Liver (tissue), 9 donors: ENCODE measurements around the gene ELF2. TPM values are rescaled to one million over a fixed set of nuclear protein-coding genes. Genes with fewer than 3 reads are reported as not detected.

Source experiments
- DNase-seq: peaks from one replicate; pipeline ENCODE4 v3.0.0-alpha.2; 2017; ENCODE audit warnings: low spot score
- H3K27ac ChIP-seq, 2 donors: one replicate each; pipeline ENCODE4 v1.7.0; 2013; ENCODE audit warnings: inconsistent platforms in 2 of 2, low read length in 2 of 2, control low read depth in 1 of 2, low read depth in 1 of 2, mild to moderate bottlenecking in 1 of 2
- H3K27me3 ChIP-seq, 4 donors: one replicate each; pipeline versions ENCODE4 v1.6.1 to v1.7.0; 2013; ENCODE audit warnings: low read length in 3 of 4, inconsistent platforms in 1 of 4, mild to moderate bottlenecking in 1 of 4, moderate library complexity in 1 of 4; ENCODE audit not compliant: control insufficient read depth in 4 of 4, insufficient read depth in 4 of 4
- H3K36me3 ChIP-seq, 4 donors: one replicate each; pipeline versions ENCODE4 v1.6.1 to v1.7.0; 2013; ENCODE audit warnings: low read length in 3 of 4, mild to moderate bottlenecking in 3 of 4, low read depth in 1 of 4, moderate library complexity in 1 of 4; ENCODE audit not compliant: control insufficient read depth in 4 of 4, insufficient read depth in 3 of 4
- H3K4me1 ChIP-seq, 4 donors: one replicate each; pipeline versions ENCODE4 v1.6.1 to v1.7.0; 2013; ENCODE audit warnings: low read length in 3 of 4, mild to moderate bottlenecking in 3 of 4, moderate library complexity in 1 of 4; ENCODE audit not compliant: control insufficient read depth in 4 of 4, insufficient read depth in 4 of 4
- H3K4me3 ChIP-seq, 3 donors: one replicate each; pipeline versions ENCODE4 v1.6.1 to v1.7.0; 2013; ENCODE audit warnings: low read length in 3 of 3, control low read depth in 1 of 3, low read depth in 1 of 3, mild to moderate bottlenecking in 1 of 3
- H3K9ac ChIP-seq, 2 donors: one replicate each; pipeline ENCODE4 v1.7.0; 2013; ENCODE audit warnings: low read length in 2 of 2, mild to moderate bottlenecking in 2 of 2, moderate library complexity in 2 of 2, control low read depth in 1 of 2, low read depth in 1 of 2
- H3K9me3 ChIP-seq, 4 donors: one replicate each; pipeline versions ENCODE4 v1.6.1 to v1.7.0; 2013; ENCODE audit warnings: low read length in 3 of 4; ENCODE audit not compliant: control insufficient read depth in 4 of 4
- ATF3 ChIP-seq: IDR thresholded peaks from 2 replicates; pipeline ENCODE4 v1.6.1; 2016; ENCODE audit warnings: antibody characterized with exemption
- CTCF ChIP-seq: fragments of 150-350 bp; IDR thresholded peaks from 2 replicates; pipeline ENCODE4 v1.5.1; 2017; ENCODE audit warnings: improper control_type of control experiment, low read depth, low read length; ENCODE audit not compliant: missing input control
- EGR1 ChIP-seq, 2 donors: IDR thresholded peaks; 2 replicates each; pipeline ENCODE4 v1.6.1; 2016 to 2018; ENCODE audit warnings: antibody characterized with exemption in 2 of 2, low read depth in 2 of 2
- FOXA1 ChIP-seq: IDR thresholded peaks from 2 replicates; pipeline ENCODE4 v1.6.1; 2016; ENCODE audit warnings: antibody characterized with exemption
- FOXA2 ChIP-seq: IDR thresholded peaks from 2 replicates; pipeline ENCODE4 v1.6.1; 2016; ENCODE audit warnings: antibody characterized with exemption
- GABPA ChIP-seq, 2 donors: IDR thresholded peaks in 1 of 2; conservative IDR thresholded peaks in 1 of 2; 2 replicates each; pipeline ENCODE4 v1.6.1; 2016; ENCODE audit warnings: antibody characterized with exemption in 2 of 2, mild to moderate bottlenecking in 1 of 2, moderate library complexity in 1 of 2
- HNF4A ChIP-seq, 2 donors: conservative IDR thresholded peaks; 2 replicates each; pipeline ENCODE4 v1.6.1; 2016; ENCODE audit warnings: antibody characterized with exemption in 2 of 2, mild to moderate bottlenecking in 2 of 2
- MAX ChIP-seq: IDR thresholded peaks from 2 replicates; pipeline ENCODE4 v1.6.1; 2016; ENCODE audit warnings: antibody characterized with exemption
- NR2F2 ChIP-seq: IDR thresholded peaks from 2 replicates; pipeline ENCODE4 v1.6.1; 2016; ENCODE audit warnings: antibody characterized with exemption
- RAD21 ChIP-seq, 2 donors: IDR thresholded peaks; 2 replicates each; pipeline ENCODE4 v1.6.1; 2016; ENCODE audit warnings: antibody characterized with exemption in 2 of 2, mild to moderate bottlenecking in 2 of 2
- REST ChIP-seq: IDR thresholded peaks from 2 replicates; pipeline ENCODE4 v1.6.1; 2016; ENCODE audit warnings: antibody characterized with exemption, mild to moderate bottlenecking
- RXRA ChIP-seq, 2 donors: IDR thresholded peaks; 2 replicates each; pipeline ENCODE4 v1.6.1; 2017 to 2018; ENCODE audit warnings: antibody characterized with exemption in 2 of 2, mild to moderate bottlenecking in 1 of 2
- SP1 ChIP-seq: IDR thresholded peaks from 2 replicates; pipeline ENCODE4 v1.6.1; 2018; ENCODE audit warnings: antibody characterized with exemption, mild to moderate bottlenecking
- TAF1 ChIP-seq: conservative IDR thresholded peaks from 2 replicates; pipeline ENCODE4 v1.6.1; 2016; ENCODE audit warnings: antibody characterized with exemption, mild to moderate bottlenecking
- YY1 ChIP-seq: IDR thresholded peaks from 2 replicates; pipeline ENCODE4 v1.6.1; 2016; ENCODE audit warnings: antibody characterized with exemption, mild to moderate bottlenecking
- ZBTB33 ChIP-seq: IDR thresholded peaks from 2 replicates; pipeline ENCODE4 v1.6.1; 2016; ENCODE audit warnings: antibody characterized with exemption
- WGBS: extraction: QIAGEN DNeasy Blood & Tissue Kit; methylation state at CpG from one replicate; pipeline ENCODE4 v1.1.7; 2013; 5-methylcytosine and 5-hydroxymethylcytosine counted together
- polyA plus RNA-seq, 2 donors: library from polyadenylated mRNA; stranded (reverse) in 1 of 2; unstranded in 1 of 2; fragments of 200-250 nt in 1 of 2; fragments of >200 nt in 1 of 2; fragmentation: Nextera tagmentation in 1 of 2; extraction: Ambion mirVana in 1 of 2; gene quantifications; one replicate each; pipeline versions ENCODE4 v1.2.1 to v1.2.3, GENCODE V29; 2013 to 2015
- total RNA-seq, 2 donors: library from RNA; depleted of rRNA; stranded (reverse); fragments of >200 nt; gene quantifications; one replicate each; pipeline ENCODE4 v1.2.3, GENCODE V29; 2014
- donor health status: healthy.
- donor health status: healthy.
- donor health status: healthy.
- donor health status: healthy.
- donor health status: healthy.

ELF2 gene
- total and polyA plus RNA-seq, 4 donors, result 8.1 to 35.3 (median 24.1) TPM

GRCh38 chr4:139137763-139138162 lies 39.3 kb downstream of the ELF2 start:
- H3K27me3 ChIP-seq, result no peaks in the 10 kb centered on the region
- no peak for TF ChIP-seq REST
- no peak for TF ChIP-seq NR2F2
- no peak for TF ChIP-seq FOXA2
- TF ChIP-seq EGR1 (IDR thresholded peaks at IDR 0.05; ENCODE audit: low read depth in 2 of 2), result no peak
- TF ChIP-seq ZBTB33, result no peak
- no peak for TF ChIP-seq FOXA1
- peaks cover 0 to 7% (median 4%) of the 10 kb centered on the region in 4 donors for H3K4me1 ChIP-seq
- no peak overlapping the region for H3K9ac ChIP-seq
- DNase-seq, result no peak
- 94% methylated on average over 3 of the region's 3 CpGs for WGBS
- H3K4me3 ChIP-seq, result no peak overlapping the region
- H3K9me3 ChIP-seq, result no peaks in the 10 kb centered on the region
- H3K36me3 ChIP-seq, result peaks cover 0 to 5% (median 3%) of the 10 kb centered on the region in 4 donors
- no peak overlapping the region for H3K27ac ChIP-seq

GRCh38 chr4:139134403-139134802 lies 42.6 kb downstream of the ELF2 start:
- DNase-seq, result no peak
- H3K4me1 ChIP-seq, result no peaks in the 10 kb centered on the region
- peaks cover 0 to 5% (median 3%) of the 10 kb centered on the region in 4 donors for H3K36me3 ChIP-seq
- no peak overlapping the region for H3K4me3 ChIP-seq
- TF ChIP-seq NR2F2 (no peak), FOXA2 (no peak), SP1 (no peak), TAF1 (no peak), EGR1 (IDR thresholded peaks at IDR 0.05; ENCODE audit: low read depth in 2 of 2) (no peak), RXRA (IDR thresholded peaks at IDR 0.05) (no peak), CTCF (no peak), REST (no peak), ZBTB33 (no peak), FOXA1 (no peak), RAD21 (IDR thresholded peaks at IDR 0.05) (no peak), GABPA (IDR thresholded peaks at IDR 0.05 in 1 of 2, conservative IDR thresholded peaks at IDR 0.05 in 1 of 2) (no peak), ATF3 (no peak), HNF4A (conservative IDR thresholded peaks at IDR 0.05) (no peak), MAX (no peak), YY1 (no peak)
- H3K9ac ChIP-seq, result no peak overlapping the region
- no peaks in the 10 kb centered on the region for H3K27me3 ChIP-seq
- no peaks in the 10 kb centered on the region for H3K9me3 ChIP-seq
- H3K27ac ChIP-seq, result no peak overlapping the region
